ENCODE data around the gene GRK6. TPM values are rescaled to one million over a fixed set of nuclear protein-coding genes. Genes with fewer than 3 reads are reported as not detected.
A peak's percentile ranks its signal among the peaks of the same experiment; 100 is the strongest.

The GRK6 gene
- total and polyA plus RNA-seq, 9 of the 15 experiments (the other 6 are each of a cell fraction or from before 2014, with no cell fraction given) = 0.63 to 122 (median 44.5) TPM

- TF ChIP-seq ZNF384 (IDR thresholded peaks at IDR 0.05; ENCODE audit: low read depth, low read length) = no peak
- TF ChIP-seq ZBTB26 (CRISPR knock-in tag; IDR thresholded peaks at IDR 0.05) = no peak
- no peak for TF ChIP-seq HOMEZ (CRISPR knock-in tag; IDR thresholded peaks at IDR 0.05)
- peak; percentile 20; the same call in 1 of the 2 replicates for TF ChIP-seq ATF3 (IDR thresholded peaks at IDR 0.05)
- peak; percentile 58; the same call in 1 of the 2 replicates for TF ChIP-seq ATF3 (CRISPR knock-in tag; conservative IDR thresholded peaks at IDR 0.05)
- TF ChIP-seq XRCC4 (IDR thresholded peaks at IDR 0.05; ENCODE audit: extremely low read depth, insufficient read depth, insufficient read length) = no peak
- TF ChIP-seq SP1 (CRISPR knock-in tag; IDR thresholded peaks at IDR 0.05) = peak; percentile 88
- TF ChIP-seq CHD4 (IDR thresholded peaks at IDR 0.05; ENCODE audit: insufficient read depth, insufficient replicate concordance, low read depth, low read length, poor library complexity, severe bottlenecking) = peak; percentile 95
- TF ChIP-seq HEY1 (CRISPR knock-in tag; IDR thresholded peaks at IDR 0.05; ENCODE audit: borderline replicate concordance) = no peak
- TF ChIP-seq SREBF1 (IDR thresholded peaks at IDR 0.05; ENCODE audit: borderline replicate concordance, low read depth, low read length) = no peak
- no peak for TF ChIP-seq ZNF561 (CRISPR knock-in tag; conservative IDR thresholded peaks at IDR 0.05)
- TF ChIP-seq KDM2B (CRISPR knock-in tag; IDR thresholded peaks at IDR 0.05) = no peak
- TF ChIP-seq, protein P1, sequence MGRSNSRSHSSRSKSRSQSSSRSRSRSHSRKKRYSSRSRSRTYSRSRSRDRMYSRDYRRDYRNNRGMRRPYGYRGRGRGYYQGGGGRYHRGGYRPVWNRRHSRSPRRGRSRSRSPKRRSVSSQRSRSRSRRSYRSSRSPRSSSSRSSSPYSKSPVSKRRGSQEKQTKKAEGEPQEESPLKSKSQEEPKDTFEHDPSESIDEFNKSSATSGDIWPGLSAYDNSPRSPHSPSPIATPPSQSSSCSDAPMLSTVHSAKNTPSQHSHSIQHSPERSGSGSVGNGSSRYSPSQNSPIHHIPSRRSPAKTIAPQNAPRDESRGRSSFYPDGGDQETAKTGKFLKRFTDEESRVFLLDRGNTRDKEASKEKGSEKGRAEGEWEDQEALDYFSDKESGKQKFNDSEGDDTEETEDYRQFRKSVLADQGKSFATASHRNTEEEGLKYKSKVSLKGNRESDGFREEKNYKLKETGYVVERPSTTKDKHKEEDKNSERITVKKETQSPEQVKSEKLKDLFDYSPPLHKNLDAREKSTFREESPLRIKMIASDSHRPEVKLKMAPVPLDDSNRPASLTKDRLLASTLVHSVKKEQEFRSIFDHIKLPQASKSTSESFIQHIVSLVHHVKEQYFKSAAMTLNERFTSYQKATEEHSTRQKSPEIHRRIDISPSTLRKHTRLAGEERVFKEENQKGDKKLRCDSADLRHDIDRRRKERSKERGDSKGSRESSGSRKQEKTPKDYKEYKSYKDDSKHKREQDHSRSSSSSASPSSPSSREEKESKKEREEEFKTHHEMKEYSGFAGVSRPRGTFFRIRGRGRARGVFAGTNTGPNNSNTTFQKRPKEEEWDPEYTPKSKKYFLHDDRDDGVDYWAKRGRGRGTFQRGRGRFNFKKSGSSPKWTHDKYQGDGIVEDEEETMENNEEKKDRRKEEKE (IDR thresholded peaks at IDR 0.05; ENCODE audit: borderline replicate concordance in 1 of 2, control insufficient read depth in 1 of 2, low read depth in 2 of 2, low read length in 1 of 2) = no peak
- no peak for TF ChIP-seq SMAD3 (CRISPR knock-in tag; conservative IDR thresholded peaks at IDR 0.05)
- no peak for TF ChIP-seq ZNF184 (CRISPR knock-in tag; IDR thresholded peaks at IDR 0.05)
- TF ChIP-seq ZNF644 (tag; IDR thresholded peaks at IDR 0.05; ENCODE audit: low read depth) = no peak
- no peak for TF ChIP-seq IRF2 (CRISPR knock-in tag; IDR thresholded peaks at IDR 0.05)
- no peak for TF ChIP-seq GTF2F1 (IDR thresholded peaks at IDR 0.05; ENCODE audit: low read depth, low read length)
- no peak for TF ChIP-seq CBX8 (IDR thresholded peaks at IDR 0.05; ENCODE audit: borderline replicate concordance, extremely low read depth, low read depth, low read length, poor library complexity, severe bottlenecking)
- no peak for TF ChIP-seq KAT2B (IDR thresholded peaks at IDR 0.05; ENCODE audit: low read depth, low read length)
- TF ChIP-seq RHOXF2B (CRISPR knock-in tag; conservative IDR thresholded peaks at IDR 0.05) = no peak
Observed at GRCh38 chr5:177425801-177426565, 493 bp upstream of the GRK6 start (continued).

Data from K562 (cell line).